HG02588 (cell line): Measurements from ENCODE around the gene PHLPP2.

Source experiments
- ATAC-seq: cut with Tn5 transposase; IDR thresholded peaks from one replicate; pipeline ENCODE4 v1.9.1; 2021; ENCODE audit warnings: mild to moderate bottlenecking, moderate library complexity; ENCODE audit not compliant: unreplicated experiment

PHLPP2 gene

DNA sequence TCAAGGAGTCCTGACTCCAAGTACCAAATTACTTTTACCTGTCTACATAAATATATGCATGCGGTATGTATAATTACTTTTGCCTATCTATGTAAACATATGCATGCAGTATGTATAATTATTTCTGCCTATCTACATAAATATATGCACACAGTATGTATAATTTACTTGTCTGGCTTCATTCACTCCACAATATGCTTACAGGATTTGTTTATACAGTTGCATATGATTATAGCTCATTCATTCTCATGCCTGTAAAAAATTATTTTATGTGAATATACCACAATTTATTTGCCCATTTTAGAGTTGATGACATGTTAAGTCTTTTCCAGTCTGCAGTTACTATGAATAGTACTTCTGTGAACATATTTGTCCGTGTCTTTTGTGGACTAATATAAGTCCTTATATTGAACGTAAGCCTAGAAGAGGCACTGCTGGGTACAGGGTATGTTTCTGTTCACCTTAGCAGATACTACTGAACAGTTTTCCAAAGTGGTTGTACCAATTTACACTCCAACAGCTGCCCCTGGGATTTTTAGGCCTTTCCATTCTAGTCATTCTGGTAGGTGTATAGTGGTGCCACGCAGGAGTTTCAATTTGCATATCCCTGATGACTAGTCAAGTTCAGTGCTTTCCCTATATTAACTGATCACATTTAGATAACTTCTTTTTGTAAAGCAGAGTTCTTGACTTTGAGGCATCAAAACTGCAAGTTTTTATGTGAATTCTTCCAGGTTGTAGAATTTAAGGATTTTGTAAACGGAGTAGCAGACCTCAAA, 51.5 kb downstream of the PHLPP2 start:
- no peak for ATAC-seq

DNA sequence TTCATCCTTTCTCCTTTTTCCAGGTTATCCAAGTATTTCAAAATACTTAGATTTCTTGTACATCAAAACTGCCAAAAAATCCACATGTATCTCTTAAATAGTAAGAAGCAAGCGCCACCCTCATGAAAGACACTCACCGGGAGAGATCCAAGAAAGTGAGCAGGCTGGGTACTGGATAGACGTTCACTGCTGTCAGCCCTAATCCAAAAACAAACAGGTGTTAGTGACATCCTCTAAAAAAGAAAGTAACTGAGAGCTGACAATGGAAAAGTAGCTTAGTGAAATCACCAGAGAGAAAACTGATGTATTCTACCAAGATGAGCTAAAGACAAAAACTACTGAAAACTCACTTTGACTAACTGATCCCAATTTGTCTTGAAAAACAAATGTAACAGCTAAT, 52.4 kb downstream of the PHLPP2 start:
- no peak for ATAC-seq

DNA sequence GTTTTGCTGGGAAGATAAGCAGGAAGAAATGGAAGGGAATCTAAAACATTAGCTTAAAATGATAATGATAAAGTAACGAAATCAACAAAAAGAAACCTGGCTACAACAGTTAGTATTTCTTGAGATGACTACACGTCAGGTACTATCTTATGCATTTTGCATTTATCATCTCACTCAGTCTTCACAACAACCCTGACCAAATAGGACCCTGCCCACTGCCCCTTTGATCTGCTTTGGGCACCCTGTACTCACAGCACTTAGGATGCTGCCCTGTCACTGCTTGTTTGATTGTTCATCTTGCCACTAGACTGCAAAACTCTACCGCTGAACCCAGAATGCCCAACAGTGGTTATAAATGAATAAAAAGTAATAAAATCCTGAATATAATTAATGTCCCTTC, 53.3 kb downstream of the PHLPP2 start:
- ATAC-seq, result no peak

DNA sequence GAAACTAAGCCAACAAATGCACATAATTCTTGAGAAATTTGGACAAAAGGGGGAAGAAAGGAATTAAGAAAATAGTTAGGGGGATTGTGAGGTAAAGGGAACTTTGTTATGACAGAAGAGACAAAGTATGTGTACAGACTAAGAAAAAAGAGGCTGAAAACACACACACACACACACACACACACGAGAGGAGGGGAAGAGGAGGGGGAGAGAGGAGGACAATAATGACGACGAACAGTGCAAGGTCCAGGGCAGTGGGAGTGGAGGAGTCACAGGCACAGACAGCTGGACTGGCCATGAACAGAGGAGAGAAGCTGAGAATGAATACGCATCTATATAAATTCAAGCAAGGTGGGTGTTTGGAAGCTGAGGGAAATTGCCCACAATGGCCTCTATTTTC, 54.0 kb downstream of the PHLPP2 start:
- no peak for ATAC-seq

DNA sequence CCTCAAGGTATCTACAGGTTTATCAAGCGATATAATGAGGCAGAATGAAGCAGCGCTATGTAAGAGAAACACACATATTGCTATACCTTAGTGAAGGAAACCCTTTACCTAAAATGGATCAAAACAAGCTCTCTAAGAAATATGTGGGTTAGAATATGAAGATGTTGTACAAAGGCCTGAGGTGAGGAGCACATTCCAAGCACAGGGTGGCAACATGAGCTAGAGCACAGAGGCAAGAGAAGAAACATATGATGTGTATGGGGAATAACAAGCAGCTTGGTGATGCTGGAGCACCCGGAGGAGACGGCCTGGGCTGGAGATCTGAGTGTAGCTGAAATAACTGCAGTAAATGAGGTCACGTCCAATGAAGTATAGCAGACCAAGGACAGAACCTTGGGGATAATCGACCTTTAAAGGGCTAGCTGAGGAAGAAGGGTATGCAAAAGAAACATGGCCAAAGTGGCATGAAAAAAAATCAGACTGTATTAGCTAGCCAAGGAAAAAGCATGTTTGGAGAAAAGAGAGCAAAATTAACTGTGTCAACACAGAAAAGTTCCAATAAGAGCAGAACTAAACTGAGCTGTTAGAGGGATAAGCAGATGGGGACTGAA, 54.5 kb downstream of the PHLPP2 start:
- no peak for ATAC-seq

DNA sequence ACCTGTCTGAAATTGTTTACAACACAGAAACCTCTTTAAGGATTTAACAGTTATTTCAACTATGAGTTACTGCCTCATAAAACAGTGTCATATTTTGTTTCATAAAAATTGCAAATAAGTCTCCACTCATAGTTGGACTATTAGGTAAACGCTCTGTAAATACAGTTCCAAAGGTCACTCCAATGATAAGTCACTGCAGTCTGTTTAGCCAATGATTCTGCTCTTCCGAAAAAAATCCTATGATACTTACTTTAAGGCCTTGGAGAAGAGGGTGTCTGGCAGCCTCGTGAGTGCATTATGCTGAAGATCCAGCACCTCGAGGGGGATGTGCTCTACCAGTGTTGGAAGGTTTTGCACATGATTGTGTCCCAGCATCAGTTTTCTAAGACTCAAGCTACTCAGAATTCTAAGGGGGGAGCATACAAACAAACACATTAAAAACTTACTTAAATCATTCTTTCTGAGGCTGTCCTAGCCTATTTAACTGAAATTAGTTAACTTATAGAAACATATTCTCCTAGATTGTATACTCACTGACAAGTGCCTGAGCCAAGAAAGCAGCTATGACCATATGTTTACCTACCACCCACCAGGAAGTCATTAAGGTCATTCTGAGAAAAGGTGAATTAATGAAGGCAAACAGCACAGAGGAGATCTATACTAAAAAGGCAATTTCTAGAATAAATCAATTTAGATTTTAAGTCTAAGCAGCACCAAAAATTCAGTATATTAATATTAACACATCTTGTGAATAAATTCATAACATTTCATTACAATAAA, 57.4 kb downstream of the PHLPP2 start:
- ATAC-seq, result no peak

DNA sequence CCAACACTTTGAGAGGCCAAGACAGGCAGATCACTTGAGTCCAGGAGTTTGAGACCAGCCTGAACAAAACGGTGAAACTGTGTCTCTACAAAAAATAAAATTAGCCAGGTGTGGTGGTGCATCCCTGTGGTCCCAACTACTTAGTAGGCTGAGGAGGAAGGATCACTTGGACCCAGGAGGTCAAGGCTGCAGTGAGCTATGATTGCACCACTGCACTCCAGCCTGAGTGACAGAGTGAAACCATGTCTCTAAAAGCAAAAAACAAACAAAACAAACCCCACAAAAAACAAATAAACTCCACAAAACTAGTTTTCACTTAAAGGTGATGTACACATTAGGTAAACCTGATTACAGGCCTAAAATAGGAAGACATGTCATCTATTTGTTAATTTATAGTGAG, 58.2 kb downstream of the PHLPP2 start:
- ATAC-seq, result no peak

DNA sequence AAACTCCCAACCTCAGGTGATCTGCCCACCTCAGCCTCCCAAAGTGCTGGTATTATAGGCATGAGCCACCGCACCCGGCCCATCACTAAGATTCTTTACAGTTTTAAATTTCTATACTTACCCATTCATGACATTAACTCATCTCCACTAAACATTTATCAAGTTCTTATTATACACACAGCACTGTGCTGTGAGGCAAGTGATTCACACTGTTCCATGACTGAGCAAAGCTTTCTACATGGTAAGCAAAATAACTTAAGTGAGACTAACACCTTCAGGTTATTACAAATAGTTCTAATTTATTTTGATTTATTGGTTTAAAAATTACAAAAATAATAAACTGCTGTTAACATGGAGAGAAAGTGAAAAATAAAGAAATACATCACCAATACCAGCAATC, 65.0 kb downstream of the PHLPP2 start:
- ATAC-seq, result no peak

DNA sequence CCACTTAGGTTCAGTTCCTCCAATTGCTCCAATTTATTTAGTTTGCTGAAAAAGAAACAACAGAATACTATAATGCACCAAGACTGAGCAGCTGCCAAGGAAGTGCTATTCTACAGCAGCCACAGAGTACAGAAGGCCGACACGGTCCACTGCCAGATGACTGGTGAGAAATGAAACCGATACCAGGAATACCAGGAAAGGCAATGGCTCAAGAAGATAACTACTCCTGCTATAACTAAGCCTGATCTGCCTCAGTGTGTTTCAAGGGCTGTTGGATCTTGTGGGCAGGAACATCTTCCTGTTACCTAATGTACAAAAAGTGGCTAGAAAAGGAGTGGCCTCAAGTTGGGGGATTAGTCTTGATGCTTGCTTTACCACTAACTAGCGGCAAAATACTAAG, 65.7 kb downstream of the PHLPP2 start:
- no peak for ATAC-seq

DNA sequence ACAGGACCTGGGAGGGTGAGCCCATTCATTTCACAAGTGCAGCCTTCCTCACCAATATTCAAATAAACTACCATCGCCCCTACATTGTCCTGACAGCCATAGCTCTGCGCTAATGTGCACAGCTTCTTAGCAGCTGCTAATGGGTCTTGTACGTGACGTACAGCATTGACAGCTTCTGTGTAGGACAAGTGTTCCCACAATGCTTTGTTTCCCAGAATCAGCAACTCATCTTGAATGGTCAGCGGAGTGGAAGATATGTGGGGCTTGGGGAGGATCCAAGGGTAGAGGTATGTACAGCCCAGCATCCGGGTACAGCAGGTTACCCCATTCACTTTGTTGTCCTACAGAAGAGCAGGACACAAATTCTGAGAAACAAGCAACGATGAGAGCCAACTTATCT, 74.8 kb downstream of the PHLPP2 start:
- no peak for ATAC-seq

DNA sequence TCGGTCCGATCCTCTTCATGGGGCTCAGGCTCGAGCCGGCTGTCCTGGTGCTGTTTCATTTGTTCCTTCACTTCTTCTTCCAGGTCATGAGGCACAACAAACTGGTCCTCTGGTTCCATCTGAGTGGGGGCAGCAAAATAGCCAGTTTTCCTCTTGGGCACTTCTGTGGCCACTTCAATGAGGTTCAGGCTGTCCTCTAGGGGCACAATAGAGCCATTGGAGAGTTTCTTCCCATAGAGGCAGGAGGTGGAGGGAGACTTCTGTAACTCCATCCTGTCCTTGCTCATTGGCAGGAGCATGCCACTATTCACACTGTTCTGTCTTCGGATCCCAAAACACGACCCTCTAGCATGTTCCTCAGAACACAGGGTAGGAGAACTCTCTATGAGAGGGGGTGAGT, 75.6 kb downstream of the PHLPP2 start:
- ATAC-seq, result no peak

DNA sequence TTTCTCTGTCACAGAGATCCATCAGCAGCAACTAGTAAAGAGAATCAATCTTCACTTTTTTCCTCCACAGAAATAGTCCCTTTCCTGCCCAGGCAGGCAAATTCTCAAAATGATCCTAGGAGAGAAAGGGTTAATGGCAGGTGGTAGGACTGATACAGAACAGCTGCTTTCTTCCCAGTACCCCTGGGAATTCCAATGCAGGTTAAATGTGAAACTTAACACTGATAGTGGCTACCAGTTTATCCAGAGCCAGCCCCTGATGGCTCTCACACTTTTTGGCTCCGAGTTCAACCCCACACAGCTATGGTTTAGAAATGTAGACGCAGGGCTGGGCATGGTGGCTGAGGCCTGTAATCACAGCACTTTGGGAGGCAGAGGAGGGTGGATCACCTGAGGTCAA, 76.3 kb downstream of the PHLPP2 start:
- no peak for ATAC-seq

DNA sequence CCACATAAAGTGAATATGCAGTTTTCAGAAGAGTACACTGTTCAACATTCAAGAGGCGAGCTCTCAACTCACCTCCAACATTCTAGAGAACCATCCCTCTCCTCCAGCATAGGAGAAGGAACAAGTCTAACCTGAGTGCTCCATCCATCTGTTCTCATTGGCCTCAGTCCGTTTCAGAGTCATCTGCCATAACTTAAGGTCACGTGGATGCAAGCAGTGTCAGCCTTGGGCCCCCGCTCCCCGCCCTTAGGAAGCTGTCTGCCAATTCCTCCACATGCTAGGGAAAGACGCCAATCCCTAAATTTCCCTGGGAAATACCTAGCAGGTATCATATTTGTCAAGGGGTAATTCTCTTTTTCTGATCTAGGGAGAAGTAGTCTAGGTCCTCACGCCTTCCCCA, 77.1 kb downstream of the PHLPP2 start:
- no peak for ATAC-seq

DNA sequence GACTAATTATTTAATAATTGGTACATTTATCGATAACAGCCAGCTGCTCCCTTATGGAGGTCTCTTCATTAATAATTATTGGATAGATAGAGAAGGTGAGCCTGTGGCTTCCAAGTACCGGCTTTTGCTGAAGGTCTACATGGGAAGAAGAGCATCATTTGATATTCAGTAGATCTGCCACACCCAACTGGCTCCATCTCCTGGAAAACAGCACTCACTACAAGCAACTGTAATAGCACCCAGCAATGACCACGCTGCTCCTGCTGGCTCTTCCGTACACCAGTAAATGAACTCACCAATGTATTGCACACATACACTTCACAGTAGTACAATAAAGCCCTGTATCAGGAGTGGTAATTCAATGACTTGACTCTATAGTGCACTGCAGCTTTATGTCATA, 79.1 kb downstream of the PHLPP2 start:
- ATAC-seq, result no peak

DNA sequence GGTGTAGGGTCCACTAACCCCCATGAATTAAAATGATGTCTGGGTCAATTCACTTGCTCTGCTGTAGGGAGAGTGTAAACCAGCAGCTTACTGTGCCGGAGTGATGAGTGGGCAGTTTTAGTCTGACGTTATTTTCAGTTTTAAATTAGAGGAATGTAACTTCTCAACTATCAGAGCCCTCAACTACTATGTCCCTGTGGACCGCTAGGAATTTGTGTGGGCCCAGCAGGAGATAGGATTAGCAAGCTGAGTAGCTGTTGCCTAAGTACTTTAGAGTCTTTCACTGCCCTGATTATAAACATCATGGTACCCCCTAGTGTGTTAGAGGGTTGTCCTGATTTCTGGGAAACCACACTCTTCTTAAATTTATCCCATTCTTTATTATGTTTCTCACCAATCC, 87.1 kb downstream of the PHLPP2 start:
- no peak for ATAC-seq

DNA sequence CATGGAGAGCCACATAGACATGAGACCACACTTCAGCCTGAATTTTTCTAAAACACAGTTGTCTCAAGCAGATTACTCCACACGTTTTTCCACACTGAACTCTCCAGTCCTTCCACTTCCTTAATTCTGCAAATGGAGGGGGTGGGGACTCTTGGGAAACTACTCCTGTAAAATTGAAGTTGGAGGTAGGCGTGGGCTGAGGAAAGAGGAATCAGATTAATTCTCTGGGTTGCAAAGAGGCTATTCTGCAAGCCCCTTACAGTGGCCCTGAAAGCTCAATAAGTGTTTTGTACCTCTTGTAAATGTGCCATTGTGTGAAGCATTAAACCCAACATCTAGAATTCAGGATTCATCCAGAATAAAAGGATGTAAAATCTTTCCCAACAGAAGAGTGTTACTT, 88.9 kb downstream of the PHLPP2 start:
- ATAC-seq, result no peak

DNA sequence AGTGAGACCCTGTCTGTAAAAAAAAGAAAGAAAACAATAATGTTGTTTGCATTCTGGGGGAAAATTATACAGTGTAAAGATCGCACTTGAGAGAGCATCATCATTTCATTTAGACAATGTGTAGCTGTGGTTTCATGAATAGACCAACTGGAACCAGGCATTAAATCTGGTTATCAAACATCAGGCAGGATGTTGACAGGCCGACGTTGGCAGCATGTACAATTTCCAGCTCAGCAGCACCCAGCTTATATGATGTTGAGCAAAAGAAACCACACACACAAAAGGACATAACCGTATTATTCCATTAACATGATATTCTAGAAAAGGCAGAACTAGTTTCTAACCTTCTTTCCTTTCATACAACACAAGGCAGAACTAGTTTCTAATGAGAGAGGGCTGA, 92.7 kb downstream of the PHLPP2 start:
- no peak for ATAC-seq

DNA sequence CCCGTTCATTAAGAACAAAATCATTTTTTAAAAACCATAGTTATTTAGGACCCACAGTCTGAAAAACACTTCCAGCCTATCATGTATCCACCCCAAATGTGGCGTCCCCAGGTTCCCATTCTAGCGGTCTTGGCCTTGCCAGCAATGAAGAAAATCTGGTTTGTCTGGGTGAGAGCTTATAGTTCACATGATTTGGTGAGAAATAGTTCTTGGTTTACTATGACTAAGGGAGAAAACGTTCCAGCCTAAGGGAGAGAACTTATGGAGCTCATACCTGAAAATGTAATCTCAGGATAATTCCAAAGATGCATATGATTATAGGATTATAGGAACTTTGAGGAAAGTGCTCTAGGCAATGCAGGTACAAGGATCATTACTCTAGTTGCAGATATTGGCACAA, 93.7 kb downstream of the PHLPP2 start:
- no peak for ATAC-seq

DNA sequence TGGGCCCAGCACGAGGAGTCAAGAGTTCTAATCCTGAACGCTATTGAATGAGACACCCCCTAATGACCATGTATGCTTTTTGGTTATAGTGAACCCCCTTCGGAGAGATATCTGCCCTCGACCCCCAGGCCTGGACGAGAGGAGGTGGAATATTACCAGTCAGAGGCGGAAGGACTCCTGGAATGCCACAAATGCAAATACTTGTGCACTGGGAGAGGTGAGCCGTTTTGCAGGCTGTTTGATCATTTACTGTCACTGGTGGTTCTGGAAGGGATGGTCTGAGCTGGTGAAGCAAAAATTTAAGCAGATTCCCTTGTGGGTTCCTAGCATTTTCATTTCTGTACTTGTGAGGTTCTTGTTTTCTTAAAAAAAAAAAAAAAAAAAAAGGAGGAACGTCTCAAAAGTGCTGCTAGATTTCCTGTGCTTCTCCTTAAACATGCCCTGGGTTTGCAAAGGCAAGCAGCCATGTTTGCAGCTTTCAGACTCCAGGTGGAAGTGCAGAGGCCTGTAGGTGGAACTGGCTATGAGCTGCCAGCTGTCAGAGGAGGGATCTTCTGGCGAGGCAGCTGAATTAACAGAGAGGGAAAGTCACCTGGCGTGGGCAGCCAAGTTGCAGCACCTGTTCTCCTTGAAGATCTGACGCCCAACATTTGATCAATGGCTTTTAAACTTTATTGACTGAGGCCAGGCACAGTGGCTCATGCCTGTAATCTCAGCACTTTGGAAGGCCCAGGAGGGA, 95.1 kb downstream of the PHLPP2 start:
- no peak for ATAC-seq

DNA sequence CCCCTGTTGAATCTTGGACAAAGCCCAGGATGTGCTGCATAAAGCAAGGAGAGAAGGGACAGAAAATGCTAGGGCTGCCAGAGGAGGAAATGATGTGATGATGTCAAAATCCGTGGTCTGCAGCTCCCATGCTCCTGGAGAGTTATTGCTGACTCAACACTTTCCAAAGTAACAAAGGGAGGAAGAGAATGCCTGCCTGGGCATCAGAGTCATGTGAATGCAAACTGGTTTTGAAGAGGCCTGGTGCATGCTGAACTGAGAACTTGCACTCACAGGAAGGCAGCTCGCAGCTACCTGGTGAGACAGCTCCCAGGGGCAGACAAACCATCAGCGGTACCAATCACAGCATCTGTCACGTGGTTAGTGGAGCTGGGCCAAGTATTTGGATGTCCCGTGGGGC, 95.7 kb downstream of the PHLPP2 start:
- ATAC-seq, result no peak

DNA sequence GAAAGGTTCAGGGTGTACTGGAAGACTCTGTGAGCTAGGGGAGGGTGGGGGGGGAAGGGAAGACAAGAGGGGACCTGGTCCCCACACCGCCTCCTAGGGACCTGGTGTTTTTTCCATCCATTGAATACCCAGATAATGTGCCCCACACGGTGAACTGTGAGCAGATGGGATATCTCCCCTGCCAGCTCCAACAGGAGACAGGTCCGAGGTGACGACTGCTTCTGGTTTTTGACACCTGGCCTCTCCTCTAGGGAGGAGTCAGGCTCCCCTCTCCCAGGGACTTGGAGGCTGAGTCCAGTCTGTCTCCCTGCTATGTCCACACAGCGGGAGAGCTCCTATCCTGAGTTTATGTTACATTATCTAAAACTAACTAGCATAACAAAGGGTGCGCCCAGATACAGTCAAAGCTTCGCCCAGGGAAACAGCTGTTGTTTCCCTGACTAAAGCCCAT, 96.7 kb downstream of the PHLPP2 start:
- ATAC-seq, result no peak
